Measurements from ENCODE around the gene TBC1D14. TPM values are rescaled to one million over a fixed set of nuclear protein-coding genes. Genes with fewer than 3 reads are reported as not detected.

The TBC1D14 gene
- total RNA-seq, 3 donors from 2014 or later (not counting 1 experiment from before 2014, with no cell fraction given): 36.0 to 54.7 (median 53.2) TPM

- intact Hi-C loops (cut with micrococcal nuclease): no loop called here
- no peak overlapping the region for H3K4me3 ChIP-seq (ENCODE audit: low read length)
- Mint-ChIP-seq H3K27ac (peak overlapping the region; percentile 86 to 94), H3K4me1 (peaks cover 22 to 34% of the 10 kb centered on the region in 2 donors), H3K9me3 (no peaks in the 10 kb centered on the region), H3K36me3 (no peaks in the 10 kb centered on the region), H3K4me3 (no peak overlapping the region), H3K27me3 (ENCODE audit: low read depth in 2 of 2) (no peaks in the 10 kb centered on the region)
- H3K4me1 ChIP-seq (ENCODE audit: control insufficient read depth, insufficient read depth, low read length): peaks cover 38% of the 10 kb centered on the region
- TF ChIP-seq, protein P1, sequence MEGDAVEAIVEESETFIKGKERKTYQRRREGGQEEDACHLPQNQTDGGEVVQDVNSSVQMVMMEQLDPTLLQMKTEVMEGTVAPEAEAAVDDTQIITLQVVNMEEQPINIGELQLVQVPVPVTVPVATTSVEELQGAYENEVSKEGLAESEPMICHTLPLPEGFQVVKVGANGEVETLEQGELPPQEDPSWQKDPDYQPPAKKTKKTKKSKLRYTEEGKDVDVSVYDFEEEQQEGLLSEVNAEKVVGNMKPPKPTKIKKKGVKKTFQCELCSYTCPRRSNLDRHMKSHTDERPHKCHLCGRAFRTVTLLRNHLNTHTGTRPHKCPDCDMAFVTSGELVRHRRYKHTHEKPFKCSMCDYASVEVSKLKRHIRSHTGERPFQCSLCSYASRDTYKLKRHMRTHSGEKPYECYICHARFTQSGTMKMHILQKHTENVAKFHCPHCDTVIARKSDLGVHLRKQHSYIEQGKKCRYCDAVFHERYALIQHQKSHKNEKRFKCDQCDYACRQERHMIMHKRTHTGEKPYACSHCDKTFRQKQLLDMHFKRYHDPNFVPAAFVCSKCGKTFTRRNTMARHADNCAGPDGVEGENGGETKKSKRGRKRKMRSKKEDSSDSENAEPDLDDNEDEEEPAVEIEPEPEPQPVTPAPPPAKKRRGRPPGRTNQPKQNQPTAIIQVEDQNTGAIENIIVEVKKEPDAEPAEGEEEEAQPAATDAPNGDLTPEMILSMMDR (IDR thresholded peaks at IDR 0.05): no peak
- H3K27me3 ChIP-seq (ENCODE audit: control insufficient read depth, insufficient read depth, low read length): no peaks in the 10 kb centered on the region
- ATAC-seq: no peak
- 93% methylated on average over 10 of the region's 10 CpGs for WGBS (ENCODE audit: insufficient coverage)
- peak overlapping the region; percentile 66 for H3K27ac ChIP-seq (ENCODE audit: low read length)
- no peak for DNase-seq
- H3K36me3 ChIP-seq (ENCODE audit: control insufficient read depth, insufficient read depth, low read length): no peaks in the 10 kb centered on the region
- no peaks in the 10 kb centered on the region for H3K9me3 ChIP-seq (ENCODE audit: control insufficient read depth, insufficient read depth, low read length)
These were observed 9.3 kb upstream of the TBC1D14 start for GRCh38 chr4:6900181-6900812.

DNA sequence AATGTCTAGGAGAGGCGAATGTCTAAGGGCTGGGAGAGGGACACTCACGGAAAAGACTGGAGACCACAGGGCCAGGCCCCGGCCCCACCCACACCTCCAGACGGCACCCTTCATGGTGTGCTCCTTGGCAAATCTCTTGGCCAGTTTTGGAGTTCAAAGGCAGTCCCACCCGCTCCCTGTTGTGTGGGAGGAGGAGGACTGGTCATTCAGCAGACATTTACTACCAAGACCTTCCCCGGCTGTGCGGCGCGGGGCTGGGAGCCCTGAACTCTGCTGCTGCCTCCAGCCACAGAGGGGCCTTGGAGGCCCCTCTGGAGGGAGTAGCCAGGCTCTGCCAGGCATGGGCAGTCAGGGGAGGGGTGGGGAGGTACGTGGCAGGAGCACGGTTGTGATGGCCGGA lies 8.7 kb upstream of the TBC1D14 start:
- TF ChIP-seq, protein P1 (IDR thresholded peaks at IDR 0.05): no peak
- Histone ChIP-seq H3K27me3 (ENCODE audit: control insufficient read depth, insufficient read depth, low read length) (no peaks in the 10 kb centered on the region), H3K36me3 (ENCODE audit: control insufficient read depth, insufficient read depth, low read length) (no peaks in the 10 kb centered on the region), H3K4me1 (ENCODE audit: control insufficient read depth, insufficient read depth, low read length) (peaks cover 36% of the 10 kb centered on the region), H3K9me3 (ENCODE audit: control insufficient read depth, insufficient read depth, low read length) (no peaks in the 10 kb centered on the region), H3K4me3 (ENCODE audit: low read length) (no peak overlapping the region), H3K27ac (ENCODE audit: low read length) (no peak overlapping the region)
- no peaks in the 10 kb centered on the region for H3K36me3 Mint-ChIP-seq
- no peak for ATAC-seq
- H3K4me1 Mint-ChIP-seq: peaks cover 22 to 34% of the 10 kb centered on the region in 2 donors
- intact Hi-C loops (cut with micrococcal nuclease): no loop called here
- H3K4me3 Mint-ChIP-seq: no peak overlapping the region
- WGBS (ENCODE audit: insufficient coverage): 98% methylated on average over 12 of the region's 12 CpGs
- no peaks in the 10 kb centered on the region for H3K27me3 Mint-ChIP-seq (ENCODE audit: low read depth in 2 of 2)
- no peaks in the 10 kb centered on the region for H3K9me3 Mint-ChIP-seq
- DNase-seq: no peak
- peak overlapping the region in 1 of 2 donors; percentile 66 for H3K27ac Mint-ChIP-seq

- ATAC-seq (no peak), DNase-seq (no peak)
- WGBS (ENCODE audit: insufficient coverage): 85% methylated on average over 24 of the region's 24 CpGs
- H3K36me3 ChIP-seq (ENCODE audit: control insufficient read depth, insufficient read depth, low read length): no peaks in the 10 kb centered on the region
- no peak overlapping the region for H3K27ac Mint-ChIP-seq
- peaks cover 22 to 34% of the 10 kb centered on the region in 2 donors for H3K4me1 Mint-ChIP-seq
- H3K27ac ChIP-seq (ENCODE audit: low read length): no peak overlapping the region
- no peak overlapping the region for H3K4me3 Mint-ChIP-seq
- H3K4me1 ChIP-seq (ENCODE audit: control insufficient read depth, insufficient read depth, low read length): peaks cover 36% of the 10 kb centered on the region
- no peaks in the 10 kb centered on the region for H3K36me3 Mint-ChIP-seq
- no peaks in the 10 kb centered on the region for H3K27me3 Mint-ChIP-seq (ENCODE audit: low read depth in 2 of 2)
- TF ChIP-seq, protein P1 (IDR thresholded peaks at IDR 0.05): no peak
- no peaks in the 10 kb centered on the region for H3K9me3 ChIP-seq (ENCODE audit: control insufficient read depth, insufficient read depth, low read length)
- H3K27me3 ChIP-seq (ENCODE audit: control insufficient read depth, insufficient read depth, low read length): no peaks in the 10 kb centered on the region
- H3K9me3 Mint-ChIP-seq: no peaks in the 10 kb centered on the region
- H3K4me3 ChIP-seq (ENCODE audit: low read length): no peak overlapping the region
- intact Hi-C loops (cut with micrococcal nuclease): no loop called here
These were observed 7.8 kb upstream of the TBC1D14 start for GRCh38 chr4:6901669-6902317.

Data from natural killer cell (primary cell).